OCI-LY3 (cell line): ENCODE data around the gene SCUBE3.

Source experiments
- H2AFZ ChIP-seq: fragments of 200-600, 300-600 bp; shearing (Covaris generic); 2 replicates; pipeline ENCODE4 v1.6.0; 2014; ENCODE audit warnings: antibody characterized with exemption, low read depth, low read length
- H3K27ac ChIP-seq: fragments of 200-600, 300-600 bp; sonication (generic); 2 replicates; pipeline ENCODE4 v1.5.1; 2014; ENCODE audit warnings: mild to moderate bottlenecking, low read length, moderate library complexity, mixed read lengths
- H3K27me3 ChIP-seq: fragments of 200-600, 300-600 bp; sonication (generic); 2 replicates; pipeline ENCODE4 v1.6.1; 2014; ENCODE audit warnings: low read depth, low read length, mixed read lengths
- H3K36me3 ChIP-seq: fragments of 200-600, 300-600 bp; sonication (generic); replicated peaks from 2 replicates; pipeline ENCODE3; 2014; ENCODE audit warnings: low read depth, low read length, mixed read lengths
- H3K4me1 ChIP-seq: fragments of 300-600, 200-600 bp; sonication (generic); 2 replicates; pipeline ENCODE4 v1.6.1; 2014; ENCODE audit warnings: low read length, mixed read lengths
- H3K4me2 ChIP-seq: fragments of 200-600, 300-600 bp; sonication (generic); 2 replicates; pipeline ENCODE4 v1.6.1; 2014; ENCODE audit warnings: low read length, mixed read lengths
- H3K4me3 ChIP-seq: fragments of 300-600, 200-600 bp; sonication (generic); 2 replicates; pipeline ENCODE4 v1.5.1; 2014; ENCODE audit warnings: antibody characterized with exemption, mild to moderate bottlenecking, low read length, moderate library complexity
- H3K79me2 ChIP-seq: fragments of 300-600, 200-600 bp; shearing (Covaris generic); 2 replicates; pipeline ENCODE4 v1.6.1; 2014; ENCODE audit warnings: mild to moderate bottlenecking, low read length, mixed read lengths
- H3K9ac ChIP-seq: fragments of 300-600, 200-600 bp; shearing (Covaris generic); 2 replicates; pipeline ENCODE4 v1.6.0; 2014; ENCODE audit warnings: mild to moderate bottlenecking, low read length, moderate library complexity
- H3K9me3 ChIP-seq: fragments of 200-600, 300-600 bp; shearing (Covaris generic); 2 replicates; pipeline ENCODE4 v1.6.1; 2014; ENCODE audit warnings: low read length, mixed read lengths; ENCODE audit not compliant: insufficient read depth
- H4K20me1 ChIP-seq: fragments of 200-600, 300-600 bp; sonication (generic); 2 replicates; pipeline ENCODE4 v1.6.1; 2016; ENCODE audit warnings: low read length, mixed read lengths; ENCODE audit not compliant: insufficient read depth
- EZH2phosphoT487 ChIP-seq: fragments of 200-600 bp; shearing (Covaris generic); IDR thresholded peaks from 2 replicates; pipeline ENCODE4 v1.6.1; 2018; ENCODE audit warnings: antibody characterized with exemption, mixed run types, low read depth
- TF ChIP-seq, protein P1 (sequence below): fragments of 200-600, 300-600 bp; sonication (generic); IDR thresholded peaks from 2 replicates; pipeline ENCODE4 v1.5.1; 2014; ENCODE audit warnings: antibody characterized with exemption, low read length, low read depth

The SCUBE3 gene

DNA sequence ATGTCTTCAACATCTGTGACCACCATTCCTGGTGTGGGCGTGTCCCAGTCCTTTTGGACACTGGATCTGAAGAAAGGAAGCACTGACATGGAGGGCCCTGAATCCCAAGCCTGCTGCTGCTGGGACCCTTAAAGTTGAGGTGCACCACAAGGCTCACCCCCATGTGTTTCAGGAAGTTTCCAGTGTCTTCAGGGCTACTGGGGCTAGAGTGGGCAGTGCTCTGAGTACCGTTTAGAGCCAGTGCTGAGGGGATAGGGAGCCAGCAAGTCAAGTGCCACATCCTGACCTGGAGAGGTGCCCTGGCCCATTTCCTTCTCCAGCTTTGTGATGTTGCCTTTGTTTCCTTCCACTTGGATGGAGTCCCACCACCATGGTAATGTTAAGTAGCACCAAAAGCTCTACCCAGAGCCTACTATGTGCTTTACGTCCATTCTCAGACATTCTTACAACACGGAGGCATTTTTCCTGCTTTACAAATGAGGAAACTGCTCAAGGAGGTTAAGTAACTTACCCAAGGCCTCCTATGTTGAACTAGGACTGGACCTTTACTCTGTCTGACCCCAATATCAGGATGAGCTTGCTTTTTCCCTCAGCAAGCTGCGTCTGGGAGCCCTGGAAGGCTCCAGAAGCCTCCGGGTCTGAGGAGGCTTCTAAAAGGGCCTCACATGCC lies 83.3 kb downstream of the SCUBE3 start:
- Histone ChIP-seq H3K9ac (peak overlapping the region; percentile 47; the same call in 1 of the 2 replicates), H3K36me3 (peaks cover 2% of the 10 kb centered on the region), H3K79me2 (peaks cover 10% of the 10 kb centered on the region), H3K27me3 (no peaks in the 10 kb centered on the region), H4K20me1 (no peaks in the 10 kb centered on the region), H3K4me1 (peaks cover 33% of the 10 kb centered on the region), H2AFZ (no peak overlapping the region; the same call in 1 of the 2 replicates), H3K27ac (no peak overlapping the region), H3K4me2 (peak overlapping the region; percentile 61), H3K9me3 (no peaks in the 10 kb centered on the region), H3K4me3 (peak overlapping the region; percentile 88)
- TF ChIP-seq EZH2phosphoT487: no peak
- TF ChIP-seq, protein P1, sequence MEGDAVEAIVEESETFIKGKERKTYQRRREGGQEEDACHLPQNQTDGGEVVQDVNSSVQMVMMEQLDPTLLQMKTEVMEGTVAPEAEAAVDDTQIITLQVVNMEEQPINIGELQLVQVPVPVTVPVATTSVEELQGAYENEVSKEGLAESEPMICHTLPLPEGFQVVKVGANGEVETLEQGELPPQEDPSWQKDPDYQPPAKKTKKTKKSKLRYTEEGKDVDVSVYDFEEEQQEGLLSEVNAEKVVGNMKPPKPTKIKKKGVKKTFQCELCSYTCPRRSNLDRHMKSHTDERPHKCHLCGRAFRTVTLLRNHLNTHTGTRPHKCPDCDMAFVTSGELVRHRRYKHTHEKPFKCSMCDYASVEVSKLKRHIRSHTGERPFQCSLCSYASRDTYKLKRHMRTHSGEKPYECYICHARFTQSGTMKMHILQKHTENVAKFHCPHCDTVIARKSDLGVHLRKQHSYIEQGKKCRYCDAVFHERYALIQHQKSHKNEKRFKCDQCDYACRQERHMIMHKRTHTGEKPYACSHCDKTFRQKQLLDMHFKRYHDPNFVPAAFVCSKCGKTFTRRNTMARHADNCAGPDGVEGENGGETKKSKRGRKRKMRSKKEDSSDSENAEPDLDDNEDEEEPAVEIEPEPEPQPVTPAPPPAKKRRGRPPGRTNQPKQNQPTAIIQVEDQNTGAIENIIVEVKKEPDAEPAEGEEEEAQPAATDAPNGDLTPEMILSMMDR: no peak

DNA sequence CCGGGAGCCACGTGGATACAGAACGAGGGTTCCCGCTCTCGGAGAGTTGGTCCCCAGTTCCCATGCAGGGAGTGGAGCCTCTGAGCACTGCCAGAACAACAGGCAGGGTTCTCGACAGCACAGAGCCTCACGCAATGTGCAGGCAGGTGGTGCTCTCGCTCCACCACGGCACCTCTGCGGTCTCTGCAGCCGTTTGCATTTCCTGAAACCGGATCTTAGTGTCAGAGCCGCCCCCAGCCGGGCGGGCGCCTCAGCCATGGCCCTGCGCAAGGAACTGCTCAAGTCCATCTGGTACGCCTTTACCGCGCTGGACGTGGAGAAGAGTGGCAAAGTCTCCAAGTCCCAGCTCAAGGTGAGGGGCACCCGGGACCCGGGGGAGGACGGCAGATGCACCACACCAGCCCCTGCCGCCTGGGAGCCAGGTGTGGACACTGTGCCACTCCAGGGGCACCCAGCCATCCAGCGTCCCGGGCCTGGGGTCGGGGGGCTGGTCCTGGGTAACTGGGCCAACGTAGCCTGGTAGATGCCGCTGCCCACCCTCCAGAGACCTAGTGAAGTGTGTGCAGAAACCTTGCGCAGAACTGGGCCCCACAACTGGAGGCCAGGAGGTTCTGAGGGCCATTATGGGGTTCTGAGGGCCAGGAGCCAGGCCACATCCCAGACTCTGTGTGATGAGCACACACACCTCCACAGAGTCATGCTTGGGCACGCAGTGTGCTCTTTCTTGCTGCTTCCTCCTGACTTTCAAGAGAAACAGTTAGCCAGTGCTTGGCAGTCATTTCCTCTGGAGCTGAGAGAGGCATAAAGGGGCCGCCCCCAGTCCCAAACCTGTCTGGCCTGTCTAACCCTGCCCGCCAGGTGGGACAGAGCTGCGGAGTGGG lies 84.1 kb downstream of the SCUBE3 start, which contains the start of gene DEF6:
Gene DEF6 (plus strand): TSS at position 218 of the 881 bp plus-strand sequence. CDS start 39 bp downstream, at position 257.
- TF ChIP-seq, protein P1: peak; percentile 78
- TF ChIP-seq EZH2phosphoT487: no peak
- H3K36me3 ChIP-seq: peaks cover 2% of the 10 kb centered on the region
- H3K9ac ChIP-seq: peak within 1 kb of the TSS; percentile 94
- H3K4me2 ChIP-seq: peak within 1 kb of the TSS; percentile 80
- H3K79me2 ChIP-seq: peaks cover 10% of the 10 kb centered on the region
- peak within 1 kb of the TSS; percentile 55 for H3K27ac ChIP-seq
- H4K20me1 ChIP-seq: no peaks in the 10 kb centered on the region
- no peaks in the 10 kb centered on the region for H3K9me3 ChIP-seq
- H3K27me3 ChIP-seq: no peaks in the 10 kb centered on the region
- H3K4me3 ChIP-seq: peak within 1 kb of the TSS; percentile 88
- peaks cover 40% of the 10 kb centered on the region for H3K4me1 ChIP-seq
- no peak within 1 kb of the TSS; the same call in 1 of the 2 replicates for H2AFZ ChIP-seq

DNA sequence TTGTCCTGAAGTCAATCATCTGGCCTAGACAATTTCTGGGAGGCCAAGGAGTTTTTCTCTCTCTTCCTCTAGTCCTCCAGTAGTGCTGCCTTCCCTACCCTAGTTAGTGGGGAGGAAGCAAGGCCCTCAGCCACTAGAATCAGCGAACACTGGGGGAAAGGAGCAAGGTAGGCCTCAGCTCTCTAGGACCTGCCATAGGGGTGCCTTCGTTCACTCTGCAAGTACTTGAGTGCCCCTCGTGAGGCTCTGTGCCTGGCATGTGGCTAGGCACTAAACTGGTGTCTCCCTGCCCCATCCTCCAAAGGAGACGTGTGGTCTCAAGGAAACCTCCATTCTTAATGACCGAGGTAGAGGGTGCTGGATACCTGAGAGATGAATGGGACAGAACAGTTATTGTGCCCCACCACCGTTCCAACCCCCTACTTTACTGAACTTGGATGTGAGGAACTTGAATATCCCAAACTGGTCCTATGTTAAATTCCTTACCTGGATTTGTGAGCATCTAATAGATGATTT lies 84.9 kb downstream of the SCUBE3 start:
- Histone ChIP-seq H3K4me1 (peaks cover 46% of the 10 kb centered on the region), H3K36me3 (peaks cover 2% of the 10 kb centered on the region), H3K27ac (peak overlapping the region; percentile 55), H3K9me3 (no peaks in the 10 kb centered on the region), H3K9ac (peak overlapping the region; percentile 94), H2AFZ (no peak overlapping the region), H3K27me3 (no peaks in the 10 kb centered on the region), H3K79me2 (peaks cover 10% of the 10 kb centered on the region), H4K20me1 (no peaks in the 10 kb centered on the region), H3K4me3 (peak overlapping the region; percentile 88), H3K4me2 (peak overlapping the region; percentile 80)
- TF ChIP-seq EZH2phosphoT487: no peak
- TF ChIP-seq, protein P1: no peak

DNA sequence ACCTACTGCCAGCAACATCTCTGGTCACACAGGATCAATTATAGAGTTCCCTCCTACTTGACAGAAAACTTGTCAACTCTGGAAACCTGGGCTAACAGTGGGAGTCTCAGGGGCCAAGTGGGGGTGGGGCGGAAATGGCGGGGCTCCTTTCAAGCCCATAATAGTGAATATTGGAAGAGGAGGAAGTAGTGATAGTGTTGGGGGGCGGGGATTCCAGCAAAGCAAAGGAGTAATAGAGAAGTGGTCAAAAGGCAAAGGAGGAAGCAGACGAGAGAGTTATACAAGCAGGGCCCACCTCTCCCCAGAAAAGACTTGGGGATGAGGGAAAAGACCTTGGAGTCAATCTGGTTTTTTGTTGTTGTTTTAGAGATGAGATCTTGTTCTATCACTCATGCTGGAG lies 85.9 kb downstream of the SCUBE3 start:
- Histone ChIP-seq H3K9ac (peak overlapping the region; percentile 94; the same call in 1 of the 2 replicates), H3K4me2 (peak overlapping the region; percentile 80), H2AFZ (no peak overlapping the region), H3K79me2 (peaks cover 10% of the 10 kb centered on the region), H3K4me1 (peaks cover 46% of the 10 kb centered on the region), H3K9me3 (no peaks in the 10 kb centered on the region), H3K27ac (peak overlapping the region; percentile 55), H4K20me1 (no peaks in the 10 kb centered on the region), H3K27me3 (no peaks in the 10 kb centered on the region), H3K4me3 (peak overlapping the region; percentile 88), H3K36me3 (peaks cover 2% of the 10 kb centered on the region)
- TF ChIP-seq, protein P1: no peak
- TF ChIP-seq EZH2phosphoT487: no peak
